Bone marrow (tissue), 2 donors: Measurements from ENCODE around the gene SLC35F3.
"Not testable (repeated sequence)": the region's sequence is repeated elsewhere in the genome, so short reads cannot be mapped to it uniquely, and the experiment has no call there.

Source experiments
- DNase-seq, 2 donors: peaks; one replicate each; lab custom pipeline; 2025; lab: John Stamatoyannopoulos, UW

SLC35F3 gene

GRCh38 chr1:234107416-234108021 lies 203.0 kb downstream of the SLC35F3 start:
- no peak for DNase-seq

GRCh38 chr1:234108921-234109320 lies 204.4 kb downstream of the SLC35F3 start:
- DNase-seq, result no peak

DNA sequence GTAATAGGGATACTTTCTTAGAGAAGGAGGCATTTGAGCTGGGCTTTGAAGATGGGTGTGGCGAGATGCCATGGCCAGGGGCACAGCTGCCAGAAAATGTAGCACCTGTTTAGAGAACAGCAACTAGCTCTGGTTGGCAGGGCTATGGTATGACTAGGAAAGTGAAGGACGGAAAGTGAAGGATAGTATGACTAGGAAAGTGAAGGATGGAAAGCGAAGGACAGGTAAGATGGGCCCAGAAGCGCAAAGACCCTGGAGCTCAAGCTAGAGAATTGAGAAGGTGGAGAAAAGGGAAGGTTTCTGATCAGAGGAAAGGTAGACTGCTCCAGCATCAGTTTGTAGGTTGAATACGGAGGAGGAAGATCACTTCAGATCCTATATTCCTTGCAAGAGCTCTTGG lies 205.4 kb downstream of the SLC35F3 start:
- DNase-seq, result no peak

DNA sequence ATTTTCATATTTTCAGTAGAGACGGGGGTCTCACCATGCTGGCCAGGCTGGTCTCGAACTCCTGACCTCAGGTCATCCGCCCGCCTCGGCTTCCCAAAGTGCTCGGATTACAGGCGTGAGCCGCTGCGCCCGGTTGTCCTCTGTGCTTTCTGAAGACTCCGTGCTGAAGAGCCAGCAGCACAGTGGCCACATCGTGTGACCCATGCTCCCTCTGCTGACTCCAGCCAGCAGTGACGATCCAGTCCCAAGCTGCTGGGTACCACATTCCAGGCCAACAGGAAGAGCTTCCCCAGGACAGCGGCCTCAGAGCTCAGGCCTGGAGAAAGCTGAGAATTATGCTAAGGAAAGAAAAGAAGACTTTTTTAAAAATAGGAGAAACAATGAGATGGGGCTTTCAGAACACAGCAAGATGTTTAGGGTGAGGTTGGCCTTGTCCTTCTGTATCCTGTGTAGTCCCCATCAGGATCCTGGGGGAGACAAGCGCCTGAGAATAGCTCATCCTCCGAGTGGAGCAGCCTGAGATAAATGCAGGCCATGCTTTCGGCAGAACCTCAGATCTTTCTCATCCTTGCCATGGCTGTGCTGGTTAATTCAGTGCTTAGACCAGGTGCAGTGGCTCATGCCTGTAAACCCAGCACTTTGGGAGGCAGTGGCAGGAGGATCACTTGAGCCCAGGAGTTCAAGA lies 207.1 kb downstream of the SLC35F3 start:
- no peak for DNase-seq

- DNase-seq, result peak in 1 of 2 donors; percentile 30
These were observed 210.3 kb downstream of the SLC35F3 start for GRCh38 chr1:234114648-234115307.

GRCh38 chr1:234118911-234119310 lies 214.4 kb downstream of the SLC35F3 start:
- DNase-seq, result no peak

GRCh38 chr1:234119431-234119830 lies 215.0 kb downstream of the SLC35F3 start:
- no peak for DNase-seq

GRCh38 chr1:234120327-234120944 lies 216.0 kb downstream of the SLC35F3 start:
- no peak for DNase-seq

DNA sequence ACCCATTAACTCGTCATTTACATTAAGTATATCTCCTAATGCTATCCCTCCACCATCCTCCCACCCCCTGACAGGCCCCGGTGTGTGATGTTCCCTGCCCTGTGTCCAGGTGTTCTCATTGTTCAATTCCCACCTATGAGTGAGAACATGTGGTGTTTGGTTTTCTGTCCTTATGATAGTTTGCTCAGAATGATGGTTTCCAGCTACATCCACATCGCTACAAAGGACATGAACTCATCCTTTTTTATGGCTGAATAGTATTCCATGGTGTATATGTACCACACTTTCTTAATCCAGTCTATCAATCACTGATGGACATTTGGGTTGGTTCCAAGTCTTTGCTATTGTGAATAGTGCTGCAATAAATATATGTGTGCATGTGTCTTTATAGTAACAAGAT lies 217.2 kb downstream of the SLC35F3 start:
- DNase-seq, result not testable (repeated sequence)

DNA sequence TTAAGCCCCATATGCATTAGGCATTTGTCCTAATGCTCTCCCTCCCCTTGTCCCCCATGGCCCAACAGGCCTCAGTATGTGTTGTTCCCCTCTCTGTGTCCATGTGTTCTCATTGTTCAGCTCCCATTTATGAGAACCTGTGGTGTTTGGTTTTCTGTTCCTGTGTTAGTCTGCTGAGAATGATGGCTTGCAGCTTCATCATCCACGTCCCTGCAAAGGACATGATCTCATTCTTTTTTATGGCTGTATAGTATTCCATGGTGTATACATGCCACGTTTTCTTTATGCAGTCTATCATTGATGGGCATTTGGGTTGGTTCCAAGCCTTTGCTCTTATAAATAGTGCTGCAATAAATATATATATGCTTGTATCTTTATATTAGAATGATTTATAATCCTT lies 218.1 kb downstream of the SLC35F3 start:
- not testable (repeated sequence) for DNase-seq

DNA sequence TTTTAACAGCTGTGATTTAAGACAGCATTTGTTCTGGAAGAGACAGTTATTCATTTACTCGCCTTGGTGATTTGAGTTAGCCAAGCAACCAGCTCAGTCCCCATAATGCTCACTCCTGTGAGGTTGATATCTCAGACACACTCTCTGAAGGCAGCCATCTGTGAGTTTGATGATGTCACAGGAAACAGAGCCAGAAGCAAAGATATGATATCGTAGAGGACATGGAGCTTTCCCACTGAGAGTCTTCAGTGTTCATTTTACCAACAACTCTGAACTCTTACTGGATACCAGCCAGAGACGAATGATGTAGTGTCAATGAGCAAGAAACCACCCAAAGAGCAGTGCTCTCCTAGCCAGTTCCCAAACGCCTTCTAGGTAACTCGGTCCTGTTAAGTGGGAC lies 219.4 kb downstream of the SLC35F3 start:
- no peak for DNase-seq

GRCh38 chr1:234125283-234125682 lies 220.8 kb downstream of the SLC35F3 start:
- peak in 1 of 2 donors; percentile 26 for DNase-seq

DNA sequence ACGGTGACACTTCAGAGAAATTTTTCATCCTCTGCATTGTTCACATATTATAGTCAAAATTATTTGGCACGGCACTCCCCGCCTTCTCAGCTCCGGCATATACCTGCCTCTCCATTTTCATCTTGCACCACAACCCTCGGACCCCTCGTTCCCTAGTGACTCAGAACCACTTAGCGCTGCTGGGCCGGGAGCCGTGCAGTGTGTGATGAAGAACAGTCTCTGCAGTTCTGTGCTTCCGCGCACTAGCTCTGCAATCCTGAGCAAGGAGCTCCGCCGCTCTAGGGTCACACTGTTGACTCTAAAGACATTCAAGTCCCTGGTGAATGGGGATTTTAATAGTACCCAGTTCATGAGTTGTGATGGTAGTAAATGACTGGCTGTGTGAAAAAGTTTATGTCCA lies 221.2 kb downstream of the SLC35F3 start:
- no peak for DNase-seq

GRCh38 chr1:234127026-234127671 lies 222.7 kb downstream of the SLC35F3 start:
- no peak for DNase-seq

- DNase-seq, result no peak
These were observed 228.3 kb downstream of the SLC35F3 start for GRCh38 chr1:234132795-234133194.

GRCh38 chr1:234134878-234135277 lies 230.4 kb downstream of the SLC35F3 start:
- no peak for DNase-seq

- no peak for DNase-seq
These were observed 231.0 kb downstream of the SLC35F3 start for GRCh38 chr1:234135501-234135900.

- DNase-seq, result no peak
These were observed 231.6 kb downstream of the SLC35F3 start for GRCh38 chr1:234136073-234136472.

DNA sequence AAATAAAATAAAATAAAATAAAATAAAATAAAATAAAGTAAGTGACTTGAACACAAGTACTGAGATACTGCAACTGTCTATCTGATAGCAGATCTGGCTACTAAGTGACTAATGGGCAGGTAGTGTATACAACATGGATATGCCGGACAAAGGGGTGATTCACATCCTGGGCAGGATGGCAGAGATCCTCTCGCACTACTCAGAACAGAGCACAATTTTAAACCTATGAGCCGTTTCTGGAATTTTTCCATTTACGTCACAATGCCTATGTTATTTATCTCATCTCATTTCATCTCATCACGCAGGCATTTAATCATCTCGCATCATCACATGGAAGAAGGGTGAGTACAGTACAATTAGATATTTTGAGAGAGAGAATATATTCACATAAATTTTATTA lies 235.5 kb downstream of the SLC35F3 start:
- DNase-seq, result no peak

DNA sequence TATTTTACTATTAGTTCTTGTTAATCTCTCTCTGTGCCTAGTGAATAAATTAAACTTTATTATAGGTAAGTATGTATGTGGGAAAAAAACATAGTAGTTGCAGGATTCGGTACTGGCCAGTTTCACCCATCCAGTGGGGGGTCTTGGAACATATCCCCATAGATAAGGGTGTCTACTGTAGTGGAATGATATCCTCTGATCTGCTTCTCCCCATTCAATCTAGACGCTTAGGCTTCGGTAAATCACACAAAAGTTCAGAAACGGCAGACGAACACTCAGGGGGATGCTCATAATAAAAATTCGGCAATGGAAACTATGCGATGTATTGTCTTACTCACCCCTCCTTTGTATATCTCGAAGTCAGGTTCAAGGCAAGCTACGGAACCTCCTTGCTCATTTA lies 235.9 kb downstream of the SLC35F3 start:
- DNase-seq, result no peak

DNA sequence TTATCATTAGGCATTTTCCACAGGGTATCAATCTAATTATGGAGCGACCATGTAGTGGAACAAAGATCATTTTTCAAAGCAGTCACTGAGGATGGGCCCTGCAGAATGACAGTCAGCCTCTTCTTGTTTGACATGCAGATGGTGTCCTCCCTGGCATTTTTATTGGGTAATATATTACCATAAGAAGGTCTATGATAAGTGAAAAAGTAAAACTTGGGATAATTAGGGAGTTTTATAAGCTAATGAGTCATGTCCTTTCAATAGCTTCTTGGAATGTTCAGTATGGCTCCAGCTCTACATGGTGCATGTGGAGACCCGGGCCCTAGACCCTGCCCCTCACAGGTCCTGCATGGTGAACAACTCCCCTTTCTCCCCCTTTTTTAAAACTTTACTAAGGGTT lies 236.5 kb downstream of the SLC35F3 start:
- DNase-seq, result no peak

DNA sequence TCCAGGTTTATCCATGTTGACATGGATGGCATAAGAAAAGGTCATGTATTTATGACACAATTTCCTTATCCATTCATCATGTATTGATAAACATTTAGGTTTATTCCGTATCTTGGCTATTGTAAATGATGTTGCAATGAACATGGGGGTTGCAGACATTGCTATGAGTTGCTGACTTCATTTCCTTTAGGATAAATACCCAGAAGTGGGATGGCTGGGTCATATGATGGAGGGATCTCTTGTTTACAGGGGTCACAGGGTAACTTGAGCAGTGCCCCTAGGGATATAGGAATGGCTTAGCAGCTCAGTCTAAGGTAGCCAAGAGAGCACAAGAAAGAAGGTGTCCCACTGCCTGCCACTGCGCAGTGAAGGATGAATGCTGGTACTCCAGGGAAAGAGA lies 239.2 kb downstream of the SLC35F3 start:
- no peak for DNase-seq
